GM21381 (cell line): ENCODE measurements around the gene TSNAX.
"Not testable (repeated sequence)": the region's sequence is repeated elsewhere in the genome, so short reads cannot be mapped to it uniquely, and the experiment has no call there.

ENCODE experiments used
- ATAC-seq: cut with Tn5 transposase; IDR thresholded peaks from one replicate; pipeline ENCODE4 v1.9.1; 2021; ENCODE audit warnings: mild to moderate bottlenecking, moderate library complexity; ENCODE audit not compliant: unreplicated experiment

TSNAX gene

GRCh38 chr1:231558708-231559185, 30.3 kb downstream of the TSNAX start:
- ATAC-seq = no peak

GRCh38 chr1:231561647-231562383, 33.3 kb downstream of the TSNAX start:
- ATAC-seq = no peak

GRCh38 chr1:231563247-231563646, 34.8 kb downstream of the TSNAX start:
- ATAC-seq = no peak

GRCh38 chr1:231564373-231564772, 35.9 kb downstream of the TSNAX start:
- no peak for ATAC-seq

- ATAC-seq = no peak
Measured at GRCh38 chr1:231566496-231566895, 38.0 kb downstream of the TSNAX start.

GRCh38 chr1:231570262-231570661, 41.8 kb downstream of the TSNAX start:
- ATAC-seq = not testable (repeated sequence)

GRCh38 chr1:231571904-231572303, 43.4 kb downstream of the TSNAX start:
- no peak for ATAC-seq

GRCh38 chr1:231575472-231575871, 47.0 kb downstream of the TSNAX start:
- ATAC-seq = no peak

GRCh38 chr1:231576804-231577718, 48.6 kb downstream of the TSNAX start:
- no peak for ATAC-seq

GRCh38 chr1:231580874-231581273, 52.4 kb downstream of the TSNAX start:
- no peak for ATAC-seq

GRCh38 chr1:231581859-231582258, 53.4 kb downstream of the TSNAX start:
- no peak for ATAC-seq

GRCh38 chr1:231583376-231583775, 54.9 kb downstream of the TSNAX start:
- ATAC-seq = no peak

- no peak for ATAC-seq
Measured at GRCh38 chr1:231584117-231584516, 55.6 kb downstream of the TSNAX start.

- ATAC-seq = no peak
Measured at GRCh38 chr1:231584921-231585320, 56.5 kb downstream of the TSNAX start.

GRCh38 chr1:231590453-231591198, 62.2 kb downstream of the TSNAX start:
- ATAC-seq = peak; percentile 70

- no peak for ATAC-seq
Measured at GRCh38 chr1:231591466-231591865, 63.0 kb downstream of the TSNAX start.

- no peak for ATAC-seq
Measured at GRCh38 chr1:231592809-231593208, 64.3 kb downstream of the TSNAX start.

- not testable (repeated sequence) for ATAC-seq
Measured at GRCh38 chr1:231593264-231593663, 64.8 kb downstream of the TSNAX start.

- ATAC-seq = no peak
Measured at GRCh38 chr1:231594123-231594522, 65.7 kb downstream of the TSNAX start.

- ATAC-seq = no peak
Measured at GRCh38 chr1:231594749-231595148, 66.3 kb downstream of the TSNAX start.

GRCh38 chr1:231596337-231596791, 67.9 kb downstream of the TSNAX start:
- no peak for ATAC-seq
